ENCODE measurements around the gene MTMR4. TPM values are rescaled to one million over a fixed set of nuclear protein-coding genes. Genes with fewer than 3 reads are reported as not detected.
"Not testable (repeated sequence)": the region's sequence is repeated elsewhere in the genome, so short reads cannot be mapped to it uniquely, and the experiment has no call there.

MTMR4 gene
- total and polyA plus RNA-seq, 2 experiments from 2014 or later, result 29.9 to 30.4 TPM

DNA sequence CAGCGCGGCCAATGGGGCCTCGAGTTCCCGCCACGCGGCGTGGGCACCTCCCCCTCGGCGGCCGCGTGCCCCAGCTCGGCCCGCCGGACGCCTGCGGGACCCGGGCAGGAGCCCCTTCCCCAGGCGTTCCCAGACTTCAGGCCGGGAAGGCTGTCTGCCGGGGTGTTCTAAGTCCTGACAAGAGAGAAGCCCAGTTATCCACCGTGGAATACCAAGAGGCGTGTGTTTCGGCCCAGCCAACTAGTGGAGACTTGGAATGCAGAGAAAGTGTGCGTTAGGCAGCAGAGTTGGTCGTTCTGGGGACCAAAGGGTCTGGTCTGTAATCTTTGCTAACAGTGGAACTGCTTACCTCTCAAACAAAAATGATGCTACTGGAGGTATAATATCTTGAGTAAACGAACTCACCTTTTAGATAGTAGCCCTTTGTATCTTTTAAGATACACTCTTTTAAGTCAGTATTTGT lies 26.0 kb downstream of the MTMR4 start:
- Histone ChIP-seq H3K27ac (no peak overlapping the region), H3K4me1 (ENCODE audit: low read depth) (peaks cover 3% of the 10 kb centered on the region), H3K27me3 (no peaks in the 10 kb centered on the region), H3K9me3 (ENCODE audit: low read depth) (no peaks in the 10 kb centered on the region), H3K36me3 (peaks cover 31% of the 10 kb centered on the region), H3K4me3 (no peak overlapping the region)
- DNase-seq (ENCODE audit: low read depth in 1 of 2, low spot score in 1 of 2), result no peak
- TF ChIP-seq, protein P1, sequence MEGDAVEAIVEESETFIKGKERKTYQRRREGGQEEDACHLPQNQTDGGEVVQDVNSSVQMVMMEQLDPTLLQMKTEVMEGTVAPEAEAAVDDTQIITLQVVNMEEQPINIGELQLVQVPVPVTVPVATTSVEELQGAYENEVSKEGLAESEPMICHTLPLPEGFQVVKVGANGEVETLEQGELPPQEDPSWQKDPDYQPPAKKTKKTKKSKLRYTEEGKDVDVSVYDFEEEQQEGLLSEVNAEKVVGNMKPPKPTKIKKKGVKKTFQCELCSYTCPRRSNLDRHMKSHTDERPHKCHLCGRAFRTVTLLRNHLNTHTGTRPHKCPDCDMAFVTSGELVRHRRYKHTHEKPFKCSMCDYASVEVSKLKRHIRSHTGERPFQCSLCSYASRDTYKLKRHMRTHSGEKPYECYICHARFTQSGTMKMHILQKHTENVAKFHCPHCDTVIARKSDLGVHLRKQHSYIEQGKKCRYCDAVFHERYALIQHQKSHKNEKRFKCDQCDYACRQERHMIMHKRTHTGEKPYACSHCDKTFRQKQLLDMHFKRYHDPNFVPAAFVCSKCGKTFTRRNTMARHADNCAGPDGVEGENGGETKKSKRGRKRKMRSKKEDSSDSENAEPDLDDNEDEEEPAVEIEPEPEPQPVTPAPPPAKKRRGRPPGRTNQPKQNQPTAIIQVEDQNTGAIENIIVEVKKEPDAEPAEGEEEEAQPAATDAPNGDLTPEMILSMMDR (IDR thresholded peaks at IDR 0.05; ENCODE audit: low read depth, low read length), result no peak

DNA sequence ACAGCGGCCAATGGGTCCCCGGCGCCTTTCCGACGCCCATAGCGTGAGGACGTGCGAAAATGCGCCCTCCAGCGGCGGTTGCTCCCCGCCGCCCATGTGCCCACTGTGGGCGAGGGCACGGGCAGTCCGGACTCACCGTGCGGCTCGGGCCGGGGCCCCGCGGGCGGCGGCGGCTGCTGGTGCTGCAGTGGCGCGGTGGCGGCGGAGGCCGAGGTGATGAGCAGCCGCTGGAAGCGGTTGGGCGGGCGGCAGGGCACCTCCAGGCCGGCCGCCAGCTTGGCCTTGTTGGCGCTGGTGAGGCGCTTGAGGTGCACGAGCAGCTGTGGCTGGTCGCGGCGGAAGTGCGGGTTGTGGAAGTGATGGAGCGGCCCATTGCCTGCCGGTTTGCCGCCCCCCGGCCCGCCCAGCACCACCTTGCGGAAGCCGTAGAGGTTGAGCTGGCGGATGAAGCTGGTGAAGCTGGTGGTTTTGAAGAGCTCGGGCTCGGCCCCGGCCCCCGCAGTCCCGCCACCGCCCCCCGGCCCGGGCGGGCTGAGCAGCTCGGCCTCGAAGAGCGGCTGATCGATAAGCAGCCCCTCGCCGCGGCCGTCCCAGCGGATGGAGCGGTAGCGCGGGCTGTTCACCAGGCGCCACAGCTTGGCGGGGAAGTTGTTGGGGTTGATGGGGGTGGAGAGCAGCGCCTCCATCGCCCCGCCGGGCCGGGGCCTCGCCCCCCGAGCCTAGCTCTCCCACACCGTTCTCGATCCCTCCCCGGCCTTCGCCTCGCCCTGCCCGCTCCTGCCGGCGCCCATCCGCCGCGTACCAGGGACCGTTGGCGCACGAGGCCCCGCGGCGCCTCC lies 26.6 kb downstream of the MTMR4 start, which contains the start of gene HSF5:
TSS of gene HSF5 (minus strand) at position 820 of the 839 bp plus-strand sequence. CDS start at position 686, 134 bp downstream.
- TF ChIP-seq, protein P1 (IDR thresholded peaks at IDR 0.05; ENCODE audit: low read depth, low read length), result peak; percentile 39
- DNase-seq (ENCODE audit: low read depth in 1 of 2, low spot score in 1 of 2), result peak in 1 of 2 donors; percentile 47
- Histone ChIP-seq H3K27ac (no peak within 1 kb of the TSS), H3K4me1 (ENCODE audit: low read depth) (peaks cover 3% of the 10 kb centered on the region), H3K9me3 (ENCODE audit: low read depth) (no peaks in the 10 kb centered on the region), H3K27me3 (no peaks in the 10 kb centered on the region), H3K4me3 (no peak within 1 kb of the TSS), H3K36me3 (peaks cover 25% of the 10 kb centered on the region)

DNA sequence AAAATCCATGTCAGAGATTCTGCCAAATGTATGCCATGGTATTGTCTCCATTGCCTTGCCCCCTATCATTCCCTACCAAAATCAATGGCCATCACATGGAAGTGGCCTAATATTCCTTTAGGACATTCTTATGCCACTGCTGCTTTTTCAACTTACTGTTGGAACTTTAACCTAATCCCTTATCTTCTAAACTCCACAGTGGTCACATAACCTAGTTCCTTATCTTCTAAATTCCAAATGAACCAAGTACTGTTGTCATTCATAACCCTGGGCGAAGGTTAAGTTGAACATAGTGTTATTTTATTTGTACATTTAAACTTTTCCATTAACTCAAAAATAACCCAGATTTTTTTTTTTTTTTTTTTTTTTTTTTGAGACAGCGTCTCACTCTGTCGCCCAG lies 29.8 kb downstream of the MTMR4 start:
- H3K27ac ChIP-seq, result no peak overlapping the region
- H3K9me3 ChIP-seq (ENCODE audit: low read depth), result no peaks in the 10 kb centered on the region
- TF ChIP-seq, protein P1 (IDR thresholded peaks at IDR 0.05; ENCODE audit: low read depth, low read length), result no peak
- no peak for DNase-seq (ENCODE audit: low read depth in 1 of 2, low spot score in 1 of 2)
- H3K36me3 ChIP-seq, result peaks cover 2% of the 10 kb centered on the region
- no peaks in the 10 kb centered on the region for H3K27me3 ChIP-seq
- H3K4me3 ChIP-seq, result no peak overlapping the region
- peaks cover 3% of the 10 kb centered on the region for H3K4me1 ChIP-seq (ENCODE audit: low read depth)

DNA sequence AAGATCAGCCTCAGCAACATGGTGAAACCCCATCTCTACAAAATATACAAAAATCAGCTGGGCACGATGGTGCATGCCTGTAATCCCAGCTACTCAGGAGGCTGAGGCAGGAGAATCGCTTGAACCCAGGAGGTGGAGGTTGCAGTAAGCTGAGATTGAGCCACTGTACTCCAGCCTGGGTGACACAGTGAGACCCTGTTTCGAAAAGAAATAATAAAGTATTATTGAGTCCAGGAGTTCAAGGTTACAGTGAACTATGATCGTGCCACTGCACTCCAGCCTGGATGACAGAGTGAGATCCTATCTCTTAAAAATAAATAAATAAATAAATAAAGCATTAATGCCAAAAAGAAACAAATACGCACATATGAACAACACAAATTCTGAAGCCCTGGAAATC lies 32.6 kb downstream of the MTMR4 start:
- not testable (repeated sequence) for DNase-seq (ENCODE audit: low read depth in 1 of 2, low spot score in 1 of 2); H3K36me3 ChIP-seq; H3K9me3 ChIP-seq (ENCODE audit: low read depth); H3K4me1 ChIP-seq (ENCODE audit: low read depth); H3K27ac ChIP-seq; H3K4me3 ChIP-seq; H3K27me3 ChIP-seq

DNA sequence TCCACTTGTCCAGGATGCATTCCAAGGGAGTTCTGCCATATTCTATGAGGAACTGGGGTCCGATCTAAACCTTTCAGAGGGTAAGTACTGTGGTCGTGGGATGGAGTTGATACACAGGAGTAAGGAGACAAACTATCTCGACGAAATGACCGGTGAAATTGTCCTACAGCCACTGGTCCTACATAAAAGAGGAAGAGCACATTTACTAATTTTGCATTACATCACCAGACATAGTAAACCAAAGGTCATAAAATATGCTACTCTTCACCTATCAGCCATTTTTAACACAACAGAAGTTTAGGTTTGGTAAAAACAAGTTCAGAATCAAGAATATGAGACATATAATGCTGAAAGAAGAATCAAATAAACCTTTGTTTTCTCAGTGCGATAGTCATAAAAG lies 34.3 kb downstream of the MTMR4 start:
- Histone ChIP-seq H3K36me3 (no peaks in the 10 kb centered on the region), H3K4me3 (no peak overlapping the region), H3K27ac (no peak overlapping the region), H3K4me1 (ENCODE audit: low read depth) (peaks cover 3% of the 10 kb centered on the region), H3K9me3 (ENCODE audit: low read depth) (no peaks in the 10 kb centered on the region), H3K27me3 (no peaks in the 10 kb centered on the region)
- no peak for DNase-seq (ENCODE audit: low read depth in 1 of 2, low spot score in 1 of 2)
- TF ChIP-seq, protein P1 (IDR thresholded peaks at IDR 0.05; ENCODE audit: low read depth, low read length), result no peak

DNA sequence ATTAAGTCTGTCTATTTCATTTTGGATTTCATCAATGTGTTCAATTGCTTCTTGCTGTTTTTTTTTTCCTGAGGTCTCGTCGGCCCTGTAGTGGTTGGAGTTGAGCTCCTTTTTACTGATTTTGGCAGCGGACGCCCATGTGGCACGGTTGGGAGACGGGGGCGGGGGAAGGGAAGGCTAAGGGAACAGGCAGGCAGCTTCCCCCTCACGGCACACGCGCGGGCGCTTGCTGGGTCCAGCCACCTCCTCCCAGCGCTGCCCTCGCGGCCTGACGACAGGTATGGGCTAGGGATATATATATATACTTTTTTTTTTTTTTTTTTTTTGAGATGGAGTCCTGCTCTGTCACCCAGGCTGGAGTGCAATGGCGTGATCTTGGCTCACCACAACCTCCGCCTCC lies 37.6 kb downstream of the MTMR4 start:
- H3K36me3 ChIP-seq, result no peaks in the 10 kb centered on the region
- H3K27ac ChIP-seq, result no peak overlapping the region
- no peaks in the 10 kb centered on the region for H3K4me1 ChIP-seq (ENCODE audit: low read depth)
- no peaks in the 10 kb centered on the region for H3K9me3 ChIP-seq (ENCODE audit: low read depth)
- no peak for DNase-seq (ENCODE audit: low read depth in 1 of 2, low spot score in 1 of 2)
- TF ChIP-seq, protein P1 (IDR thresholded peaks at IDR 0.05; ENCODE audit: low read depth, low read length), result no peak
- H3K4me3 ChIP-seq, result no peak overlapping the region
- H3K27me3 ChIP-seq, result no peaks in the 10 kb centered on the region
